ENCODE data around the gene ASCC1. TPM values are rescaled to one million over a fixed set of nuclear protein-coding genes. Genes with fewer than 3 reads are reported as not detected.
A peak's percentile ranks its signal among the peaks of the same experiment; 100 is the strongest.

Gene ASCC1
- total and polyA plus RNA-seq, 2 of the 13 experiments (the other 11 are each of a cell fraction or from before 2014, with no cell fraction given) = 21.6 to 30.1 TPM

- TF ChIP-seq ZNF720 (CRISPR knock-in tag; IDR thresholded peaks at IDR 0.05) (no peak), RFX1 (IDR thresholded peaks at IDR 0.05) (no peak), ZNF609 (CRISPR knock-in tag; IDR thresholded peaks at IDR 0.05; ENCODE audit: borderline replicate concordance) (peak; percentile 43; the same call in 1 of the 2 replicates), FOXJ3 (CRISPR knock-in tag; IDR thresholded peaks at IDR 0.05; ENCODE audit: borderline replicate concordance) (0 out of 2 replicates have a peak, but pooled peaks have one; percentile 21), ZNF501 (CRISPR knock-in tag; IDR thresholded peaks at IDR 0.05) (peak; percentile 73), ZNF710 (CRISPR knock-in tag; IDR thresholded peaks at IDR 0.05; ENCODE audit: borderline replicate concordance) (no peak), ZKSCAN5 (CRISPR knock-in tag; IDR thresholded peaks at IDR 0.05) (no peak), RXRB (CRISPR knock-in tag; IDR thresholded peaks at IDR 0.05; ENCODE audit: borderline replicate concordance) (peak; percentile 47; the same call in 1 of the 2 replicates), ZNF451 (CRISPR knock-in tag; IDR thresholded peaks at IDR 0.05) (0 out of 2 replicates have a peak, but pooled peaks have one; percentile 45), ZBTB25 (CRISPR knock-in tag; IDR thresholded peaks at IDR 0.05) (no peak; the same call in 1 of the 2 replicates), ZEB1 (IDR thresholded peaks at IDR 0.05; ENCODE audit: insufficient replicate concordance, low read depth) (no peak), FOXO4 (CRISPR knock-in tag; conservative IDR thresholded peaks at IDR 0.05) (no peak), ZFP41 (CRISPR knock-in tag; IDR thresholded peaks at IDR 0.05; ENCODE audit: borderline replicate concordance) (no peak), FOSL1 (CRISPR knock-in tag; IDR thresholded peaks at IDR 0.05; ENCODE audit: borderline replicate concordance) (no peak), GTF2F1 (IDR thresholded peaks at IDR 0.05; ENCODE audit: low read length) (no peak), MAFF (IDR thresholded peaks at IDR 0.05; ENCODE audit: low read depth, low read length) (no peak), ZNF124 (CRISPR knock-in tag; IDR thresholded peaks at IDR 0.05) (no peak), PRMT3 (CRISPR knock-in tag; IDR thresholded peaks at IDR 0.05; ENCODE audit: borderline replicate concordance, low read depth) (no peak), TSC22D2 (CRISPR knock-in tag; IDR thresholded peaks at IDR 0.05; ENCODE audit: borderline replicate concordance) (0 out of 2 replicates have a peak, but pooled peaks have one; percentile 43), ZBTB3 (CRISPR knock-in tag; IDR thresholded peaks at IDR 0.05; ENCODE audit: borderline replicate concordance, low read depth) (no peak), ZNF264 (CRISPR knock-in tag; IDR thresholded peaks at IDR 0.05) (peak; percentile 52; the same call in 1 of the 2 replicates)
Observed at GRCh38 chr10:72248468-72249151, 32.5 kb upstream of the ASCC1 start (continued).

Data from HepG2 (cell line).